Spleen (tissue), 11 donors: ENCODE results near the gene TBL1X. TPM values are rescaled to one million over a fixed set of nuclear protein-coding genes. Genes with fewer than 3 reads are reported as not detected.

Experiments
- DNase-seq: peaks from one replicate; pipeline ENCODE4 v3.0.0-alpha.2; 2020
- H3K27ac ChIP-seq, 8 donors: fragments of 200-600 bp; sonication (generic) in 7 of 8; 1 replicate in 4 of 8; 2 replicates in 4 of 8; pipeline versions ENCODE4 v1.5.0 to v1.8.0; 2016 to 2021; ENCODE audit warnings: inconsistent platforms in 4 of 8, mild to moderate bottlenecking in 4 of 8, moderate library complexity in 1 of 8
- H3K27me3 ChIP-seq, 7 donors: fragments of 200-600 bp; sonication (generic) in 6 of 7; replicated peaks in 1 of 7; 1 replicate in 4 of 7; 2 replicates in 3 of 7; pipeline versions ENCODE4 v1.5.0 to v1.8.0; 2016 to 2021; ENCODE audit warnings: inconsistent platforms in 3 of 7, mild to moderate bottlenecking in 1 of 7
- H3K36me3 ChIP-seq, 6 donors: fragments of 200-600 bp; sonication (generic) in 5 of 6; 1 replicate in 4 of 6; 2 replicates in 2 of 6; pipeline versions ENCODE4 v1.5.0 to v1.8.0; 2016 to 2021; ENCODE audit warnings: inconsistent platforms in 2 of 6
- H3K4me1 ChIP-seq, 6 donors: fragments of 200-600 bp; sonication (generic) in 5 of 6; 1 replicate in 3 of 6; 2 replicates in 3 of 6; pipeline versions ENCODE4 v1.5.0 to v1.8.0; 2016 to 2021; ENCODE audit warnings: inconsistent platforms in 3 of 6
- H3K4me3 ChIP-seq, 8 donors: fragments of 200-600 bp; sonication (generic) in 7 of 8; 1 replicate in 4 of 8; 2 replicates in 4 of 8; pipeline versions ENCODE4 v1.5.0 to v1.8.0; 2016 to 2021; ENCODE audit warnings: inconsistent platforms in 4 of 8, mild to moderate bottlenecking in 4 of 8, moderate library complexity in 2 of 8
- H3K9me3 ChIP-seq, 8 donors: fragments of 200-600 bp; sonication (generic) in 7 of 8; 1 replicate in 4 of 8; 2 replicates in 4 of 8; pipeline versions ENCODE4 v1.5.0 to v1.8.0; 2016 to 2021; ENCODE audit warnings: inconsistent platforms in 4 of 8
- CTCF ChIP-seq, 11 experiments: fragments of 200-600 bp in 7 of 11; fragments of 450-650 bp in 4 of 11; sonication (generic) in 4 of 11; IDR thresholded peaks in 8 of 11; conservative IDR thresholded peaks in 3 of 11; 1 replicate in 7 of 11; 2 replicates in 4 of 11; pipeline versions ENCODE4 v1.4.0 to v1.8.0; 2016 to 2021; ENCODE audit warnings: antibody characterized with exemption in 11 of 11, inconsistent platforms in 4 of 11, mild to moderate bottlenecking in 1 of 11
- POLR2A ChIP-seq, 3 donors: fragments of 450-650 bp; IDR thresholded peaks; one replicate each; pipeline ENCODE4 v1.5.1; 2017; ENCODE audit warnings: antibody characterized with exemption in 3 of 3, mild to moderate bottlenecking in 1 of 3
- POLR2AphosphoS5 ChIP-seq, 3 donors: sonication (generic); formaldehyde crosslinking; IDR thresholded peaks; one replicate each; pipeline ENCODE4 v1.5.1; 2017; ENCODE audit warnings: antibody characterized with exemption in 3 of 3
- WGBS, 5 donors: extraction: QIAGEN DNeasy Blood & Tissue Kit in 3 of 5; methylation state at CpG; one replicate each; pipeline versions ENCODE4 v1.1.5 to v1.1.7; 2013 to 2018; 5-methylcytosine and 5-hydroxymethylcytosine counted together
- intact Hi-C: fragments of 100-400 bp; cut with DNase I; formaldehyde crosslinking; loops from one replicate; pipeline ENCODE4 v1.15.0; 2023; ENCODE audit warnings: low total_unique reads
- polyA plus RNA-seq, 3 donors: library from polyadenylated mRNA; stranded (reverse); fragments of 200-250 nt; gene quantifications; one replicate each; pipeline ENCODE4 v1.2.1, GENCODE V29; 2013
- total RNA-seq, 7 donors: library from RNA; depleted of rRNA in 3 of 7; stranded (reverse); fragments of >200 nt in 3 of 7; fragmentation: NEBNext Ultra II Directional in 4 of 7; extraction: Animal tissue kit (Norgen Biotek cat#: 25700) in 4 of 7; gene quantifications; one replicate each; pipeline versions ENCODE4 v1.1.0 to v1.2.1, GENCODE V29; 2016 to 2021
- donor health status: healthy with polysubstance abuse.
- donor health status: DM: no; HTN: no; CAD: no; lungs with moderate emphysema.
- donor health status: DM: no; HTN: no; CAD: no.
- donor health status: Bipolar disorder and iron deficiency.
- donor health status: healthy.
- donor health status: DM: no; HTN: no; CAD: no.
- donor health status: DM: yes; HTN: yes; CAD: no.

Gene TBL1X
- total and polyA plus RNA-seq, 10 donors: 3.0 to 37.2 (median 21.4) TPM

DNA sequence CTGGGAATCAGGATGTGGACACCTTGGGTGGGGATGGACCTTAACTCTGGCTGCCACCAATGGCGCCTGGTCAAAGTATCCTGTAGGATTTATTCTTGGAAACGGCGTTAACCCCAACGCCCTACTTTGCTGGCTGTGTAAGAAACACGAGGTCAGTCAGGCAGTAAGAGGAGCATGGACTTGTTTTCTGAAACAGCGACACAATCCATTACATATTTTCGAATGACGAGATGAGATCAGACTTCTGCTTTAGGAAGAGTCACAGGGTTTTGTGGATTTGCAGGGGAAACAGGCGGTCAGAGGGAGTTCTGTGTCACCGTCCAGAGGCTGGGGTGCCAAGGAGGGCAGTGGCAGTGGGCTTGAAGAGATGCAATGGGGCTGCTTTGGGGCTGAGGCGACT is 92.2 kb downstream of the TBL1X start:
- Histone ChIP-seq H3K36me3 (no peaks in the 10 kb centered on the region), H3K27me3 (no peaks in the 10 kb centered on the region), H3K27ac (no peak overlapping the region), H3K9me3 (no peaks in the 10 kb centered on the region), H3K4me1 (no peaks in the 10 kb centered on the region), H3K4me3 (no peak overlapping the region)
- TF ChIP-seq POLR2AphosphoS5 (IDR thresholded peaks at IDR 0.05) (no peak), POLR2A (IDR thresholded peaks at IDR 0.05) (no peak)
- 83 to 91% (median 85%) methylated on average over 11 of the region's 11 CpGs for WGBS, 5 donors
- intact Hi-C loops: no loop called here
- no peak for DNase-seq

- H3K4me1 ChIP-seq: no peaks in the 10 kb centered on the region
- DNase-seq: no peak
- no peak overlapping the region for H3K4me3 ChIP-seq
- no peaks in the 10 kb centered on the region for H3K9me3 ChIP-seq
- WGBS, 5 donors: 83 to 93% (median 86%) methylated on average over 5 of the region's 5 CpGs
- H3K36me3 ChIP-seq: no peaks in the 10 kb centered on the region
- no peaks in the 10 kb centered on the region for H3K27me3 ChIP-seq
- no peak overlapping the region for H3K27ac ChIP-seq
- intact Hi-C loops: no loop called here
- TF ChIP-seq POLR2AphosphoS5 (IDR thresholded peaks at IDR 0.05) (no peak), CTCF (IDR thresholded peaks at IDR 0.05 in 8 of 11, conservative IDR thresholded peaks at IDR 0.05 in 3 of 11) (no peak), POLR2A (IDR thresholded peaks at IDR 0.05) (no peak)
Measured at GRCh38 chrX:9557521-9557920, 92.7 kb downstream of the TBL1X start.

GRCh38 chrX:9558615-9559014 is 93.8 kb downstream of the TBL1X start:
- Histone ChIP-seq H3K9me3 (no peaks in the 10 kb centered on the region), H3K27ac (no peak overlapping the region), H3K4me1 (no peaks in the 10 kb centered on the region), H3K4me3 (no peak overlapping the region), H3K27me3 (no peaks in the 10 kb centered on the region), H3K36me3 (no peaks in the 10 kb centered on the region)
- no peak for TF ChIP-seq CTCF (IDR thresholded peaks at IDR 0.05 in 8 of 11, conservative IDR thresholded peaks at IDR 0.05 in 3 of 11)
- TF ChIP-seq POLR2A (IDR thresholded peaks at IDR 0.05): no peak
- TF ChIP-seq POLR2AphosphoS5 (IDR thresholded peaks at IDR 0.05): no peak
- 45 to 66% (median 61%) methylated on average over 4 of the region's 4 CpGs for WGBS, 5 donors
- DNase-seq: no peak
- intact Hi-C loops: no loop called here

DNA sequence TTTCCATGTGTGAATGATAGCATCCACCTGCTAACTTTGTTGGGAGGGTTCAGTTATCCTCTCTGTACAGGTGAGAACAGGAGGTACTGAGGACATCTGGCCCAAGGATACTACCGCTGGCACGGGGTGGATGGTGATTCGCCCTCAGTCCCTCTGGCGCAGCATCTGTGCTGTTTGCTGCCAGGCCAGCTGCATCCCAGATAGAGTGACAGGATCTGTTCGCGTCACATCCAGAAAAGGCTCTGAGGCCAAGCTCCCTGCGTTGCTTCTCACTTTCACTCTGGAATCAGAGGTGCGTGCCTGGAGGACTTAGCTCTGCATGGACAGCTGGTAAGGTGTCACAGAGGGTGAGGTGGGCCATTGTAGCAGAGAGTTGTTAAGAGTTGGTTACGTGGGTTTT is 95.4 kb downstream of the TBL1X start:
- H3K27ac ChIP-seq: no peak overlapping the region
- H3K27me3 ChIP-seq: no peaks in the 10 kb centered on the region
- no peak for TF ChIP-seq POLR2A (IDR thresholded peaks at IDR 0.05)
- TF ChIP-seq CTCF (IDR thresholded peaks at IDR 0.05 in 8 of 11, conservative IDR thresholded peaks at IDR 0.05 in 3 of 11): no peak
- no peak for TF ChIP-seq POLR2AphosphoS5 (IDR thresholded peaks at IDR 0.05)
- no peak overlapping the region for H3K4me3 ChIP-seq
- no peak for DNase-seq
- no peaks in the 10 kb centered on the region for H3K9me3 ChIP-seq
- intact Hi-C loops: no loop called here
- H3K36me3 ChIP-seq: no peaks in the 10 kb centered on the region
- WGBS, 5 donors: 89 to 98% (median 95%) methylated on average over 8 to 9 of the region's 9 CpGs
- no peaks in the 10 kb centered on the region for H3K4me1 ChIP-seq

- no peak for DNase-seq
- no peak overlapping the region for H3K27ac ChIP-seq
- TF ChIP-seq POLR2AphosphoS5 (IDR thresholded peaks at IDR 0.05): no peak
- TF ChIP-seq CTCF (IDR thresholded peaks at IDR 0.05 in 8 of 11, conservative IDR thresholded peaks at IDR 0.05 in 3 of 11): no peak
- no peaks in the 10 kb centered on the region for H3K27me3 ChIP-seq
- H3K4me3 ChIP-seq: no peak overlapping the region
- peaks cover 3 to 10% (median 6%) of the 10 kb centered on the region in 6 donors for H3K4me1 ChIP-seq
- intact Hi-C loops: no loop called here
- H3K9me3 ChIP-seq: no peaks in the 10 kb centered on the region
- no peaks in the 10 kb centered on the region for H3K36me3 ChIP-seq
- WGBS, 5 donors: 87 to 94% (median 91%) methylated on average over 5 of the region's 5 CpGs
Measured at GRCh38 chrX:9561199-9561598, 96.3 kb downstream of the TBL1X start.
